ENCODE data around the gene JMJD1C.

Gene JMJD1C

GRCh38 chr10:63209705-63210104, 256.1 kb downstream of the JMJD1C start:
- DNase-seq (ENCODE audit: insufficient read length, low spot score) (no peak), FAIRE-seq (no peak)
- no peak for TF ChIP-seq POLR2AphosphoS5 (IDR thresholded peaks at IDR 0.05; ENCODE audit: low read depth, low read length)
- TF ChIP-seq SPI1 (IDR thresholded peaks at IDR 0.05; ENCODE audit: low read depth, low read length), result no peak
- no peak for TF ChIP-seq TAF1 (IDR thresholded peaks at IDR 0.05; ENCODE audit: low read depth, low read length)
- TF ChIP-seq POLR2A (IDR thresholded peaks at IDR 0.05; ENCODE audit: low read depth, low read length), result no peak
- TF ChIP-seq PAX5 (IDR thresholded peaks at IDR 0.05; ENCODE audit: insufficient read depth, low read length, severe bottlenecking), result no peak
- no peak for TF ChIP-seq POU2F2 (IDR thresholded peaks at IDR 0.05; ENCODE audit: low read depth, low read length)

- FAIRE-seq, result no peak
- TF ChIP-seq POLR2AphosphoS5 (IDR thresholded peaks at IDR 0.05; ENCODE audit: low read depth, low read length) (no peak), PAX5 (IDR thresholded peaks at IDR 0.05; ENCODE audit: insufficient read depth, low read length, severe bottlenecking) (no peak), TAF1 (IDR thresholded peaks at IDR 0.05; ENCODE audit: low read depth, low read length) (no peak), POLR2A (IDR thresholded peaks at IDR 0.05; ENCODE audit: low read depth, low read length) (no peak), SPI1 (IDR thresholded peaks at IDR 0.05; ENCODE audit: low read depth, low read length) (no peak), POU2F2 (IDR thresholded peaks at IDR 0.05; ENCODE audit: low read depth, low read length) (no peak)
- DNase-seq (ENCODE audit: insufficient read length, low spot score), result no peak
Measured at GRCh38 chr10:63208986-63209385, 256.8 kb downstream of the JMJD1C start.

- DNase-seq (ENCODE audit: insufficient read length, low spot score) (no peak), FAIRE-seq (peak; percentile 68)
- TF ChIP-seq PAX5 (IDR thresholded peaks at IDR 0.05; ENCODE audit: insufficient read depth, low read length, severe bottlenecking) (no peak), POLR2A (IDR thresholded peaks at IDR 0.05; ENCODE audit: low read depth, low read length) (0 out of 2 replicates have a peak, but pooled peaks have one; percentile 20)
Measured at GRCh38 chr10:63206997-63207811, 258.6 kb downstream of the JMJD1C start.

- FAIRE-seq (peak; percentile 38), DNase-seq (ENCODE audit: insufficient read length, low spot score) (no peak)
- TF ChIP-seq POLR2AphosphoS5 (IDR thresholded peaks at IDR 0.05; ENCODE audit: low read depth, low read length), result no peak
- TF ChIP-seq POLR2A (IDR thresholded peaks at IDR 0.05; ENCODE audit: low read depth, low read length), result no peak
- TF ChIP-seq PAX5 (IDR thresholded peaks at IDR 0.05; ENCODE audit: insufficient read depth, low read length, severe bottlenecking), result no peak
- TF ChIP-seq SPI1 (IDR thresholded peaks at IDR 0.05; ENCODE audit: low read depth, low read length), result no peak
- TF ChIP-seq POU2F2 (IDR thresholded peaks at IDR 0.05; ENCODE audit: low read depth, low read length), result no peak
- TF ChIP-seq TAF1 (IDR thresholded peaks at IDR 0.05; ENCODE audit: low read depth, low read length), result no peak
Measured at GRCh38 chr10:63206576-63206975, 259.2 kb downstream of the JMJD1C start.

- FAIRE-seq (no peak), DNase-seq (ENCODE audit: insufficient read length, low spot score) (no peak)
- TF ChIP-seq SPI1 (IDR thresholded peaks at IDR 0.05; ENCODE audit: low read depth, low read length) (no peak), POU2F2 (IDR thresholded peaks at IDR 0.05; ENCODE audit: low read depth, low read length) (no peak), POLR2A (IDR thresholded peaks at IDR 0.05; ENCODE audit: low read depth, low read length) (no peak), PAX5 (IDR thresholded peaks at IDR 0.05; ENCODE audit: insufficient read depth, low read length, severe bottlenecking) (no peak), POLR2AphosphoS5 (IDR thresholded peaks at IDR 0.05; ENCODE audit: low read depth, low read length) (no peak), TAF1 (IDR thresholded peaks at IDR 0.05; ENCODE audit: low read depth, low read length) (no peak)
Measured at GRCh38 chr10:63205421-63205820, 260.4 kb downstream of the JMJD1C start.

- DNase-seq (ENCODE audit: insufficient read length, low spot score), result no peak
- FAIRE-seq, result peak; percentile 85
- TF ChIP-seq POLR2AphosphoS5 (IDR thresholded peaks at IDR 0.05; ENCODE audit: low read depth, low read length), result no peak
- TF ChIP-seq SPI1 (IDR thresholded peaks at IDR 0.05; ENCODE audit: low read depth, low read length), result no peak
- TF ChIP-seq POU2F2 (IDR thresholded peaks at IDR 0.05; ENCODE audit: low read depth, low read length), result no peak
- TF ChIP-seq TAF1 (IDR thresholded peaks at IDR 0.05; ENCODE audit: low read depth, low read length), result no peak
- no peak for TF ChIP-seq POLR2A (IDR thresholded peaks at IDR 0.05; ENCODE audit: low read depth, low read length)
- TF ChIP-seq PAX5 (IDR thresholded peaks at IDR 0.05; ENCODE audit: insufficient read depth, low read length, severe bottlenecking), result no peak
Measured at GRCh38 chr10:63204667-63205391, 260.9 kb downstream of the JMJD1C start.

GRCh38 chr10:63201118-63201517, 264.7 kb downstream of the JMJD1C start:
- no peak for TF ChIP-seq TAF1 (IDR thresholded peaks at IDR 0.05; ENCODE audit: low read depth, low read length)
- TF ChIP-seq PAX5 (IDR thresholded peaks at IDR 0.05; ENCODE audit: insufficient read depth, low read length, severe bottlenecking), result no peak
- no peak for TF ChIP-seq POU2F2 (IDR thresholded peaks at IDR 0.05; ENCODE audit: low read depth, low read length)
- TF ChIP-seq SPI1 (IDR thresholded peaks at IDR 0.05; ENCODE audit: low read depth, low read length), result no peak
- no peak for TF ChIP-seq POLR2AphosphoS5 (IDR thresholded peaks at IDR 0.05; ENCODE audit: low read depth, low read length)
- TF ChIP-seq POLR2A (IDR thresholded peaks at IDR 0.05; ENCODE audit: low read depth, low read length), result no peak
- no peak for FAIRE-seq
- no peak for DNase-seq (ENCODE audit: insufficient read length, low spot score)

GRCh38 chr10:63200431-63200830, 265.3 kb downstream of the JMJD1C start:
- no peak for FAIRE-seq
- no peak for DNase-seq (ENCODE audit: insufficient read length, low spot score)
- TF ChIP-seq POLR2AphosphoS5 (IDR thresholded peaks at IDR 0.05; ENCODE audit: low read depth, low read length) (no peak), POLR2A (IDR thresholded peaks at IDR 0.05; ENCODE audit: low read depth, low read length) (no peak), SPI1 (IDR thresholded peaks at IDR 0.05; ENCODE audit: low read depth, low read length) (no peak), TAF1 (IDR thresholded peaks at IDR 0.05; ENCODE audit: low read depth, low read length) (no peak), PAX5 (IDR thresholded peaks at IDR 0.05; ENCODE audit: insufficient read depth, low read length, severe bottlenecking) (no peak), POU2F2 (IDR thresholded peaks at IDR 0.05; ENCODE audit: low read depth, low read length) (no peak)

GRCh38 chr10:63199716-63200115, 266.1 kb downstream of the JMJD1C start:
- DNase-seq (ENCODE audit: insufficient read length, low spot score) (no peak), FAIRE-seq (no peak)
- TF ChIP-seq SPI1 (IDR thresholded peaks at IDR 0.05; ENCODE audit: low read depth, low read length) (no peak), POLR2AphosphoS5 (IDR thresholded peaks at IDR 0.05; ENCODE audit: low read depth, low read length) (no peak)
